HCT116 (cell line): ENCODE results near the gene UBQLN4. TPM values are rescaled to one million over a fixed set of nuclear protein-coding genes. Genes with fewer than 3 reads are reported as not detected.

Experiments used
- ATAC-seq: fragments of 200-7000 bp; cut with Tn5 transposase; 2 replicates; pipeline ENCODE4 v1.9.1; 2020; ENCODE audit warnings: mild to moderate bottlenecking, moderate library complexity
- BruUV-seq: library from RNA; stranded (reverse); fragments of 400-500 nt; replicated peaks from 2 replicates; lab custom pipeline; 2021; lab: Mats Ljungman, UMichigan
- CTCF ChIA-PET: fragments of 300-600 bp; sonication (Branson Sonifier 250); formaldehyde crosslinking; loops from one replicate; lab custom pipeline; 2021; ENCODE audit warnings: antibody characterized with exemption; lab: Charles Lee
- POLR2A ChIA-PET: fragments of 300-600, 350-600 bp; sonication (Branson Sonifier 250); formaldehyde crosslinking; loops from one replicate; lab custom pipeline; 2021; ENCODE audit warnings: antibody characterized with exemption; lab: Charles Lee
- RAD21 ChIA-PET, 2 experiments: fragments of 300-600 bp; sonication (Branson Sonifier 250); formaldehyde crosslinking; loops; one replicate each; lab custom pipeline; 2023; ENCODE audit warnings: low total read pairs in 2 of 2; ENCODE audit not compliant: uncharacterized antibody in 2 of 2, unreplicated experiment in 2 of 2, low non-redundant PET in 1 of 2; lab: Charles Lee
- DNase-seq: peaks from one replicate; pipeline ENCODE4 v3.0.0-alpha.2; 2010; ENCODE audit warnings: low read depth, low spot score
- H2AFZ ChIP-seq: fragments of 200-600 bp; shearing (Covaris generic), sonication (generic); 2 replicates; pipeline ENCODE4 v1.6.1; 2017; ENCODE audit warnings: low read depth, mixed run types, mixed read lengths, antibody characterized with exemption, low read length; ENCODE audit not compliant: poor library complexity, severe bottlenecking
- H3K27ac ChIP-seq: 2 replicates; pipeline ENCODE4 v1.5.1; 2012; ENCODE audit warnings: low read depth, low read length
- H3K27me3 ChIP-seq: fragments of 200-600 bp; sonication (generic); 2 replicates; pipeline ENCODE4 v1.6.1; 2016; ENCODE audit warnings: mixed run types, low read length, mixed read lengths; ENCODE audit not compliant: insufficient read depth
- H3K36me3 ChIP-seq, 2 experiments: fragments of 200-500 bp in 1 of 2; fragments of 200-600 bp in 1 of 2; sonication (Bioruptor generic) in 1 of 2; sonication (generic) in 1 of 2; 2 replicates each; pipeline versions ENCODE4 v1.5.1 to v1.6.1; 2014 to 2016; ENCODE audit warnings: low read length in 2 of 2, inconsistent platforms in 1 of 2, mixed read lengths in 1 of 2, mixed run types in 1 of 2; ENCODE audit not compliant: insufficient read depth in 2 of 2, control insufficient read depth in 1 of 2
- H3K4me1 ChIP-seq, 2 experiments: fragments of 200-600 bp in 1 of 2; sonication (generic) in 1 of 2; 2 replicates each; pipeline versions ENCODE4 v1.5.1 to v1.6.1; 2012 to 2017; ENCODE audit warnings: low read length in 2 of 2, inconsistent platforms in 1 of 2, mild to moderate bottlenecking in 1 of 2, mixed read lengths in 1 of 2, mixed run types in 1 of 2, moderate library complexity in 1 of 2; ENCODE audit not compliant: insufficient read depth in 2 of 2, control insufficient read depth in 1 of 2
- H3K4me2 ChIP-seq: fragments of 200-600 bp; sonication (generic); 2 replicates; pipeline ENCODE4 v1.6.1; 2017; ENCODE audit warnings: mixed run types, low read length, mixed read lengths
- H3K4me3 ChIP-seq, 2 experiments: fragments of 200-600 bp in 1 of 2; sonication (generic) in 1 of 2; replicated peaks in 1 of 2; 2 replicates each; pipeline ENCODE4 v1.5.1; 2011 to 2016; ENCODE audit warnings: low read length in 2 of 2, control low read depth in 1 of 2, low read depth in 1 of 2, mild to moderate bottlenecking in 1 of 2, mixed read lengths in 1 of 2, mixed run types in 1 of 2
- H3K79me2 ChIP-seq: fragments of 200-600 bp; sonication (generic); 2 replicates; pipeline ENCODE4 v1.6.1; 2017; ENCODE audit warnings: mild to moderate bottlenecking, mixed run types, low read length, moderate library complexity, mixed read lengths; ENCODE audit not compliant: insufficient read depth
- H3K9ac ChIP-seq: fragments of 200-600 bp; sonication (generic); 2 replicates; pipeline ENCODE4 v1.6.1; 2016; ENCODE audit warnings: low read length, mixed read lengths
- H3K9me2 ChIP-seq: fragments of 200-600 bp; sonication (generic), shearing (Covaris generic); 2 replicates; pipeline ENCODE4 v1.6.1; 2017; ENCODE audit warnings: mixed run types, mild to moderate bottlenecking, moderate library complexity; ENCODE audit not compliant: insufficient read depth
- H3K9me3 ChIP-seq, 2 experiments: fragments of 200-500 bp in 1 of 2; fragments of 200-600 bp in 1 of 2; sonication (Bioruptor generic) in 1 of 2; sonication (generic) in 1 of 2; 2 replicates each; pipeline ENCODE4 v1.6.1; 2014 to 2017; ENCODE audit warnings: low read length in 2 of 2, mixed read lengths in 2 of 2, inconsistent platforms in 1 of 2, low read depth in 1 of 2, mild to moderate bottlenecking in 1 of 2, mixed run types in 1 of 2, moderate library complexity in 1 of 2; ENCODE audit not compliant: control insufficient read depth in 1 of 2, insufficient read depth in 1 of 2
- H4K20me1 ChIP-seq: fragments of 200-600 bp; sonication (generic), shearing (Covaris generic); 2 replicates; pipeline ENCODE4 v1.6.1; 2017; ENCODE audit warnings: mixed run types, mild to moderate bottlenecking, moderate library complexity; ENCODE audit not compliant: insufficient read depth
- CBX3 ChIP-seq: IDR thresholded peaks from 2 replicates; pipeline ENCODE4 v1.6.1; 2012; ENCODE audit warnings: low read depth
- CEBPB ChIP-seq: IDR thresholded peaks from 2 replicates; pipeline ENCODE4 v1.6.1; 2012; ENCODE audit warnings: low read depth
- CTCF ChIP-seq, 3 experiments: fragments of 200-600 bp in 1 of 3; sonication (generic) in 1 of 3; IDR thresholded peaks in 2 of 3; conservative IDR thresholded peaks in 1 of 3; 2 replicates each; pipeline ENCODE4 v1.5.1; 2012 to 2017; ENCODE audit warnings: low read depth in 2 of 3, low read length in 2 of 3, antibody characterized with exemption in 1 of 3, borderline replicate concordance in 1 of 3, control low read depth in 1 of 3, mild to moderate bottlenecking in 1 of 3, mixed read lengths in 1 of 3, mixed run types in 1 of 3, moderate library complexity in 1 of 3; ENCODE audit not compliant: insufficient read depth in 1 of 3
- ELF1 ChIP-seq: IDR thresholded peaks from 2 replicates; pipeline ENCODE4 v1.6.1; 2012; ENCODE audit warnings: low read depth, borderline replicate concordance
- EZH2 ChIP-seq: fragments of 200-600 bp; sonication (generic); IDR thresholded peaks from 2 replicates; pipeline ENCODE4 v1.6.1; 2017; ENCODE audit warnings: antibody characterized with exemption, mixed run types
- EZH2phosphoT487 ChIP-seq: fragments of 200-600 bp; IDR thresholded peaks from 2 replicates; pipeline ENCODE4 v1.6.1; 2018; ENCODE audit warnings: antibody characterized with exemption, borderline replicate concordance
- FOSL1 ChIP-seq: IDR thresholded peaks from 2 replicates; pipeline ENCODE4 v1.6.1; 2012; ENCODE audit warnings: low read depth
- JUND ChIP-seq: IDR thresholded peaks from 2 replicates; pipeline ENCODE4 v1.6.1; 2012
- MAX ChIP-seq: IDR thresholded peaks from 2 replicates; pipeline ENCODE4 v1.6.1; 2012
- POLR2A ChIP-seq: IDR thresholded peaks from 2 replicates; pipeline ENCODE4 v1.7.0; 2011; ENCODE audit warnings: borderline replicate concordance; ENCODE audit not compliant: insufficient read depth, insufficient read length; ENCODE audit errors: extremely low read depth
- POLR2AphosphoS5 ChIP-seq: IDR thresholded peaks from 2 replicates; pipeline ENCODE4 v1.6.1; 2011; ENCODE audit warnings: mild to moderate bottlenecking, low read depth, low read length, moderate library complexity
- REST ChIP-seq: IDR thresholded peaks from 2 replicates; pipeline ENCODE4 v1.6.1; 2012; ENCODE audit warnings: low read depth
- SIN3A ChIP-seq: IDR thresholded peaks from 2 replicates; pipeline ENCODE4 v1.6.1; 2012; ENCODE audit warnings: low read depth
- SP1 ChIP-seq: IDR thresholded peaks from 2 replicates; pipeline ENCODE4 v1.6.1; 2012; ENCODE audit warnings: low read depth
- SRF ChIP-seq: IDR thresholded peaks from 2 replicates; pipeline ENCODE4 v1.6.1; 2012; ENCODE audit warnings: low read depth
- TCF7L2 ChIP-seq: IDR thresholded peaks from 2 replicates; pipeline ENCODE4 v1.7.0; 2011; ENCODE audit warnings: borderline replicate concordance, inconsistent platforms; ENCODE audit not compliant: insufficient read depth, insufficient read length; ENCODE audit errors: extremely low read depth
- YY1 ChIP-seq: IDR thresholded peaks from 2 replicates; pipeline ENCODE4 v1.6.1; 2011; ENCODE audit warnings: low read length, low read depth, moderate library complexity, mild to moderate bottlenecking; ENCODE audit not compliant: insufficient replicate concordance; ENCODE audit errors: extremely low read depth
- ZBTB33 ChIP-seq: IDR thresholded peaks from 2 replicates; pipeline ENCODE4 v1.6.1; 2011; ENCODE audit warnings: mild to moderate bottlenecking, low read length, moderate library complexity; ENCODE audit not compliant: insufficient replicate concordance; ENCODE audit errors: extremely low read depth
- ZFX ChIP-seq: fragments of 450-650 bp; IDR thresholded peaks from 2 replicates; pipeline ENCODE4 v1.6.1; 2017
- ZNF274 ChIP-seq: fragments of 200-500 bp; sonication (Bioruptor generic); IDR thresholded peaks from 2 replicates; pipeline ENCODE4 v1.6.1; 2014; ENCODE audit warnings: mild to moderate bottlenecking, low read depth, low read length, inconsistent platforms
- intact Hi-C: fragments of 100-400 bp; cut with micrococcal nuclease; formaldehyde crosslinking; loops from 2 replicates; pipeline ENCODE4 v1.10.0; 2022
- total RNA-seq: library from RNA; stranded (reverse); gene quantifications from one replicate; pipeline ENCODE4 v1.2.1, GENCODE V29; 2021; ENCODE audit not compliant: unreplicated experiment

UBQLN4 gene
- total RNA-seq, 1 experiment from 2014 or later: 68.4 TPM

GRCh38 chr1:156082309-156083091, 28.9 kb upstream of the UBQLN4 start, which contains the start of gene MEX3A:
TSS of gene MEX3A (minus strand) at chr1:156082465. CDS start at chr1:156081998, 467 bp downstream.
- ChIA-PET POLR2A (no interaction called here), CTCF (interaction anchor here (0.6 to 1.3 kb wide), 5 partner anchors 14 to 130 kb away, joined by 3 to 4 read pairs (median 3); partner anchors contain the start of gene PMF1), RAD21 (no interaction called here)
- H4K20me1 ChIP-seq: no peaks in the 10 kb centered on the region
- peak within 1 kb of the TSS; percentile 73 to 81 for H3K4me3 ChIP-seq
- no peaks in the 10 kb centered on the region for H3K79me2 ChIP-seq
- peak within 1 kb of the TSS; percentile 72 for H3K9ac ChIP-seq
- DNase-seq: no peak
- BruUV-seq: no TSS peak
- no peaks in the 10 kb centered on the region for H3K9me3 ChIP-seq
- peak within 1 kb of the TSS; percentile 96 for H3K4me2 ChIP-seq
- ATAC-seq: peak; percentile 81
- H2AFZ ChIP-seq: peak within 1 kb of the TSS; percentile 52
- intact Hi-C loops: no loop called here
- H3K27me3 ChIP-seq: no peaks in the 10 kb centered on the region
- H3K9me2 ChIP-seq: no peaks in the 10 kb centered on the region
- H3K4me1 ChIP-seq: peaks cover 13 to 33% of the 10 kb centered on the region in 2 experiments; a peak in 3 of 4 replicates
- H3K36me3 ChIP-seq: no peaks in the 10 kb centered on the region
- peak within 1 kb of the TSS; percentile 15 for H3K27ac ChIP-seq
- no peak for TF ChIP-seq FOSL1
- TF ChIP-seq CBX3: no peak
- no peak; the same call in 1 of the 2 replicates for TF ChIP-seq ZFX
- no peak for TF ChIP-seq CEBPB
- TF ChIP-seq CTCF (IDR thresholded peaks at IDR 0.05 in 2 of 3, conservative IDR thresholded peaks at IDR 0.05 in 1 of 3; ENCODE audit: borderline replicate concordance in 1 of 3, insufficient read depth in 1 of 3, low read depth in 2 of 3, low read length in 2 of 3): no peak
- no peak for TF ChIP-seq TCF7L2
- TF ChIP-seq ZNF274: no peak
- no peak for TF ChIP-seq EZH2phosphoT487
- no peak for TF ChIP-seq SIN3A
- peak; percentile 69 for TF ChIP-seq MAX
- no peak for TF ChIP-seq EZH2
- no peak for TF ChIP-seq JUND
- TF ChIP-seq SRF: no peak
- no peak for TF ChIP-seq SP1
- peak; percentile 49 for TF ChIP-seq POLR2AphosphoS5
- TF ChIP-seq REST: no peak
- TF ChIP-seq ZBTB33: peak; percentile 42
- TF ChIP-seq POLR2A: no peak
- TF ChIP-seq ELF1: no peak; the same call in 1 of the 2 replicates
- peak; percentile 70 for TF ChIP-seq YY1
